Endothelial cell (in vitro differentiated cells): Measurements from ENCODE around the gene TAOK3. TPM values are rescaled to one million over a fixed set of nuclear protein-coding genes. Genes with fewer than 3 reads are reported as not detected.
A peak's percentile ranks its signal among the peaks of the same experiment; 100 is the strongest.

ENCODE experiments used
- DNase-seq: peaks from one replicate; pipeline ENCODE4 v3.0.0; 2021; ENCODE audit warnings: low spot score
- H3K27ac Mint-ChIP-seq: one replicate; pipeline ENCODE4 v1.8.0; 2021; ENCODE audit warnings: mixed read lengths, inconsistent platforms; ENCODE audit not compliant: unreplicated experiment
- H3K27me3 Mint-ChIP-seq: one replicate; pipeline ENCODE4 v1.8.0; 2021; ENCODE audit warnings: mild to moderate bottlenecking, moderate library complexity, mixed read lengths, inconsistent platforms; ENCODE audit not compliant: unreplicated experiment
- H3K36me3 Mint-ChIP-seq: one replicate; pipeline ENCODE4 v1.8.0; 2021; ENCODE audit warnings: mild to moderate bottlenecking, low read depth, mixed read lengths, inconsistent platforms; ENCODE audit not compliant: unreplicated experiment
- H3K4me1 Mint-ChIP-seq: one replicate; pipeline ENCODE4 v1.8.0; 2021; ENCODE audit warnings: mild to moderate bottlenecking, mixed read lengths, inconsistent platforms; ENCODE audit not compliant: unreplicated experiment
- H3K4me3 Mint-ChIP-seq: one replicate; pipeline ENCODE4 v1.8.0; 2021; ENCODE audit warnings: mild to moderate bottlenecking, mixed read lengths, inconsistent platforms; ENCODE audit not compliant: unreplicated experiment
- H3K9me3 Mint-ChIP-seq: one replicate; pipeline ENCODE4 v1.8.0; 2021; ENCODE audit warnings: mixed read lengths, inconsistent platforms; ENCODE audit not compliant: unreplicated experiment
- total RNA-seq: library from RNA; stranded (reverse); fragmentation: NEBNext Ultra II Directional; extraction: Animal tissue kit (Norgen Biotek cat#: 25700); gene quantifications from one replicate; pipeline ENCODE4 v1.2.1, GENCODE V29; 2021; ENCODE audit not compliant: unreplicated experiment
- TF ChIP-seq, protein P1 (sequence below): fragments of 200-600 bp; sonication (generic); IDR thresholded peaks from one replicate; pipeline ENCODE4 v1.5.0; 2021; ENCODE audit warnings: antibody characterized with exemption; ENCODE audit not compliant: unreplicated experiment

TAOK3 gene
- total RNA-seq, 1 donor from 2014 or later = 16.5 TPM

DNA sequence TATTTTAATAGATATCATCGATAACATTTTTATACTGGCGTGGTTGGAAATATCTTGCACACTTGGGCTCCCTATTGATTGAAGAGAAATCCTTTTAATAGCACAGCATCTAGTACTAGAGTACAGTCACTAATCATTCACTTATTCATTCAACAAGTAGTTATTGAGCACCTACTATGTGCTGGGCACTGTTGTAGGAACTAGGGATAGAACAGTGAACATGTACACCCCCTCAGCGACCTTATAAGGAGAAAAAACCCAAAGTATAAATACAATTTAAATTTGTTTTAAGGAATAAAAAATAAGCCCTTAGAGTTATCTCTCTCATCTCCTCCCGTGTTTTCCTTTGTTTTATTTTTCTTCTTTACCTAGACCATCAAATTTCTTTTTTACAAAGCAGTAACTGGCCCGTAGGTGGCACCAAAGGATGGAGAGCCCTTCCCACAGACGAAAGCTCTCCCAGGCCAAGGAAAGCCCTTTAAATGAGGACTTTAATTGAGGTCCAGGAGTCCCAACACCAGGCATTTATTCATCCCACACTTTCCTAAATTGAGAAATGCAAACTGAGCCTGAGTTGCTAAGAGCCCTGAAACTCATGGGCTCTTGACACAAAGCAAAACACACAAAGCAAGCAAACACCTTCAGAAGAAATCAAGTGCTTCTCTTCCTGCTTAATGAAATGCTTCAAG lies 207.8 kb downstream of the TAOK3 start:
- H3K4me3 Mint-ChIP-seq = no peak overlapping the region
- DNase-seq = peak; percentile 40
- H3K27ac Mint-ChIP-seq = no peak overlapping the region
- H3K4me1 Mint-ChIP-seq = peaks cover 5% of the 10 kb centered on the region
- no peaks in the 10 kb centered on the region for H3K9me3 Mint-ChIP-seq
- TF ChIP-seq, protein P1, sequence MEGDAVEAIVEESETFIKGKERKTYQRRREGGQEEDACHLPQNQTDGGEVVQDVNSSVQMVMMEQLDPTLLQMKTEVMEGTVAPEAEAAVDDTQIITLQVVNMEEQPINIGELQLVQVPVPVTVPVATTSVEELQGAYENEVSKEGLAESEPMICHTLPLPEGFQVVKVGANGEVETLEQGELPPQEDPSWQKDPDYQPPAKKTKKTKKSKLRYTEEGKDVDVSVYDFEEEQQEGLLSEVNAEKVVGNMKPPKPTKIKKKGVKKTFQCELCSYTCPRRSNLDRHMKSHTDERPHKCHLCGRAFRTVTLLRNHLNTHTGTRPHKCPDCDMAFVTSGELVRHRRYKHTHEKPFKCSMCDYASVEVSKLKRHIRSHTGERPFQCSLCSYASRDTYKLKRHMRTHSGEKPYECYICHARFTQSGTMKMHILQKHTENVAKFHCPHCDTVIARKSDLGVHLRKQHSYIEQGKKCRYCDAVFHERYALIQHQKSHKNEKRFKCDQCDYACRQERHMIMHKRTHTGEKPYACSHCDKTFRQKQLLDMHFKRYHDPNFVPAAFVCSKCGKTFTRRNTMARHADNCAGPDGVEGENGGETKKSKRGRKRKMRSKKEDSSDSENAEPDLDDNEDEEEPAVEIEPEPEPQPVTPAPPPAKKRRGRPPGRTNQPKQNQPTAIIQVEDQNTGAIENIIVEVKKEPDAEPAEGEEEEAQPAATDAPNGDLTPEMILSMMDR = peak; percentile 31
- H3K36me3 Mint-ChIP-seq = peaks cover 4% of the 10 kb centered on the region
- H3K27me3 Mint-ChIP-seq = no peaks in the 10 kb centered on the region

DNA sequence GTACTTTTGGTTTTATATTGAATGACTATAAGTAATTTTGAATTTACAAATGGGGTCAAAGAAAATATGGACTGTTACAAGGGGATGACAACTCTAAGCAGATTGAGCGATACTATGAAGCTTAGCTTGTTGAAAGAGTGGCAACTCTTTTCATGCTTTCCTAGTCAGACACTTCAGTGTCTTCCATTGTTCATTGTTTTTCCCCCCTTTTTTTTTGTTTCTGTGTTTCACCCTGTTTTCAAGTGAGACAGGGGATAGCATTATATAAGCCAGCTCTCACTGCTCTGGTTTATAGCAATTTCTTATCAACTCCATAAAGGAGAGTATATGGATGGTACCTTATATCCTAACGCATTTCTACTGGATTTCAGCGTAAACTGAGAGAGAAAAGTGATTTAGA lies 212.2 kb downstream of the TAOK3 start:
- H3K27ac Mint-ChIP-seq = no peak overlapping the region
- no peak for DNase-seq
- peaks cover 9% of the 10 kb centered on the region for H3K36me3 Mint-ChIP-seq
- H3K9me3 Mint-ChIP-seq = no peaks in the 10 kb centered on the region
- no peak overlapping the region for H3K4me3 Mint-ChIP-seq
- H3K4me1 Mint-ChIP-seq = no peaks in the 10 kb centered on the region
- H3K27me3 Mint-ChIP-seq = no peaks in the 10 kb centered on the region
- TF ChIP-seq, protein P1 = no peak

DNA sequence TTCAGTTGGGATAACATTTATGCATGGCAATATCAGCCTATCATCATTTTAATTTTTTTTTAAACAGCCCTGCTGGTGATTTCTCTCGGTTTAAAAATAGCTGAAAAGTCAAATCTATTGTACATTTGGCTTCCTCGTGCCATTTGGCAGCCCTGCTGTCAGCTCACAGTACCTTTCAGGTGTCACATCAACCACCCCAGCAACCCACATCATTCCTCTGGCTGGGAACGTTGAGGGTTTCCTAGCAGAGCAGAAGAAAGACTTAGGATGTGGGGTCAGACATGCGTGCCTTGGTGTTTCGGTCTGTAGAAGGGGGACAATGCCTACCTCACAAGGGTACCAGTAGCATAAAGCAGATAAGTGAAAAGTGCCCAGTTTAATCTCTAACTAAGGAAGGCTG lies 221.0 kb downstream of the TAOK3 start:
- H3K4me1 Mint-ChIP-seq = no peaks in the 10 kb centered on the region
- TF ChIP-seq, protein P1 = no peak
- no peak overlapping the region for H3K27ac Mint-ChIP-seq
- peaks cover 4% of the 10 kb centered on the region for H3K36me3 Mint-ChIP-seq
- H3K9me3 Mint-ChIP-seq = no peaks in the 10 kb centered on the region
- no peak for DNase-seq
- no peaks in the 10 kb centered on the region for H3K27me3 Mint-ChIP-seq
- H3K4me3 Mint-ChIP-seq = no peak overlapping the region

DNA sequence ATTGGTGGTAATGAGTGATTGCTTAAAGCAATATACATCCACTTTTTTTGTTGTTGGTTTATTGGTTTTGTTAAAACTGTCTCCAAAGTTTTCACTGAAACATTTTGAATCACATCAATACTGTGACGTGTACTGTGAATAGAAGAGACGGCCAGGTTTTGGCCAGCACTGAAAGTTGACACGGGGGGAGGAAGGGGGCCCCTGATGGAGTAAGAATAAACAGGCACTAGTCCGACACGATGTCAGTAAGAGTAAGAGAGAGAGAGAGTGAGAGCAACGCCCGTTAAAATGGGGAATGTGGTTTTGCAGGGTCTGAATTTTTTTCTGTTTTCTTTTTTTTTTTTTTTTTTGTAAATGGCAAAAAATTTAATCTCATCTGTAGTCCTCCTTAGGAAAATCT lies 222.1 kb downstream of the TAOK3 start:
- no peak overlapping the region for H3K27ac Mint-ChIP-seq
- H3K4me3 Mint-ChIP-seq = no peak overlapping the region
- DNase-seq = no peak
- no peaks in the 10 kb centered on the region for H3K9me3 Mint-ChIP-seq
- no peaks in the 10 kb centered on the region for H3K4me1 Mint-ChIP-seq
- peaks cover 8% of the 10 kb centered on the region for H3K36me3 Mint-ChIP-seq
- no peaks in the 10 kb centered on the region for H3K27me3 Mint-ChIP-seq
- TF ChIP-seq, protein P1 = no peak

DNA sequence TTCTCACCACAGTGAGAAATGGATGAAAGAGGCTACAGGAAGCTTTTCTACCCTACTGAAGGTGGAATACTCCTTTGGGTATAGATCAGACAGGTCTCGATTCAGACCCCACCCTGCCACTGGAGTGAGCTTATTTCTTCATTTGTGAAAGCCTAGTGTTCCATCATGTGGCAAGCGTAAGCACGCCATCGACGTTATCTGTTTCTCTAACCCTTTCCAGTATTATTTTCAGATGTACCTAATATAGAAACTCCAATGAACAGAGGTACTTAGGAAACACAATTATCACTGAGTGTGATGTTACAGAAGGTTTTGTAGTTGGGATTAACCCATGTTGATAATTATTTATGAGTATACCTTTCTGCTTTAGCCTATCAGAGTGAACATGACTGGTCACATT lies 224.4 kb downstream of the TAOK3 start:
- no peak overlapping the region for H3K4me3 Mint-ChIP-seq
- no peak overlapping the region for H3K27ac Mint-ChIP-seq
- H3K27me3 Mint-ChIP-seq = no peaks in the 10 kb centered on the region
- H3K4me1 Mint-ChIP-seq = no peaks in the 10 kb centered on the region
- no peaks in the 10 kb centered on the region for H3K9me3 Mint-ChIP-seq
- DNase-seq = no peak
- H3K36me3 Mint-ChIP-seq = peaks cover 29% of the 10 kb centered on the region
- TF ChIP-seq, protein P1 = no peak
